Measurements from ENCODE around the gene NACAD.

Gene NACAD

DNA sequence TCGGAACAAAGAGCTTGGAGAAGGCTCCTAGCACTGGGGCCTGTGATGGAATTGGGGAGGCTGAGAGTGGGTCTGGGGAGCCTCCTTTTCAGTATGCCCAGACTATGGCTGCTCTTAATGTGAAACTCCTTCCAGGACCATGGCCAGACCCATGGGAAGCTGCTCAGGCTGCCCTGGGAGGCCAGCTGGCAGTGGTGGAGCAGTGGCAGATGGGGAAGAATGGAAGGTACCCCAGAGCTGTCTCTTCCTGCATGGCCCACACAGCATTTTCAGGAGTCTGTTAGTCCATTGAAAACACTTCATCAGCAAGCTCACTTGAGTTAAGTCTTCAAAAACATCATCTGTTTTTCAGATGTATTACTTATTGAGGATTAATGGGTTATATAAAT lies 18.5 kb downstream of the NACAD start:
- no peak for DNase-seq (ENCODE audit: low read depth)
- TF ChIP-seq, protein P1, sequence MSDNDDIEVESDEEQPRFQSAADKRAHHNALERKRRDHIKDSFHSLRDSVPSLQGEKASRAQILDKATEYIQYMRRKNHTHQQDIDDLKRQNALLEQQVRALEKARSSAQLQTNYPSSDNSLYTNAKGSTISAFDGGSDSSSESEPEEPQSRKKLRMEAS (IDR thresholded peaks at IDR 0.05; ENCODE audit: low read depth, low read length) = no peak
- TF ChIP-seq POLR2A (IDR thresholded peaks at IDR 0.05; ENCODE audit: extremely low read depth, insufficient read length) (no peak), MYC (IDR thresholded peaks at IDR 0.05; ENCODE audit: low read depth, low read length) (no peak)
- TF ChIP-seq, protein P2, sequence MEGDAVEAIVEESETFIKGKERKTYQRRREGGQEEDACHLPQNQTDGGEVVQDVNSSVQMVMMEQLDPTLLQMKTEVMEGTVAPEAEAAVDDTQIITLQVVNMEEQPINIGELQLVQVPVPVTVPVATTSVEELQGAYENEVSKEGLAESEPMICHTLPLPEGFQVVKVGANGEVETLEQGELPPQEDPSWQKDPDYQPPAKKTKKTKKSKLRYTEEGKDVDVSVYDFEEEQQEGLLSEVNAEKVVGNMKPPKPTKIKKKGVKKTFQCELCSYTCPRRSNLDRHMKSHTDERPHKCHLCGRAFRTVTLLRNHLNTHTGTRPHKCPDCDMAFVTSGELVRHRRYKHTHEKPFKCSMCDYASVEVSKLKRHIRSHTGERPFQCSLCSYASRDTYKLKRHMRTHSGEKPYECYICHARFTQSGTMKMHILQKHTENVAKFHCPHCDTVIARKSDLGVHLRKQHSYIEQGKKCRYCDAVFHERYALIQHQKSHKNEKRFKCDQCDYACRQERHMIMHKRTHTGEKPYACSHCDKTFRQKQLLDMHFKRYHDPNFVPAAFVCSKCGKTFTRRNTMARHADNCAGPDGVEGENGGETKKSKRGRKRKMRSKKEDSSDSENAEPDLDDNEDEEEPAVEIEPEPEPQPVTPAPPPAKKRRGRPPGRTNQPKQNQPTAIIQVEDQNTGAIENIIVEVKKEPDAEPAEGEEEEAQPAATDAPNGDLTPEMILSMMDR (IDR thresholded peaks at IDR 0.05; ENCODE audit: low read depth, low read length) = no peak
- no peak overlapping the region for H3K4me3 ChIP-seq (ENCODE audit: low read depth, low read length)

DNA sequence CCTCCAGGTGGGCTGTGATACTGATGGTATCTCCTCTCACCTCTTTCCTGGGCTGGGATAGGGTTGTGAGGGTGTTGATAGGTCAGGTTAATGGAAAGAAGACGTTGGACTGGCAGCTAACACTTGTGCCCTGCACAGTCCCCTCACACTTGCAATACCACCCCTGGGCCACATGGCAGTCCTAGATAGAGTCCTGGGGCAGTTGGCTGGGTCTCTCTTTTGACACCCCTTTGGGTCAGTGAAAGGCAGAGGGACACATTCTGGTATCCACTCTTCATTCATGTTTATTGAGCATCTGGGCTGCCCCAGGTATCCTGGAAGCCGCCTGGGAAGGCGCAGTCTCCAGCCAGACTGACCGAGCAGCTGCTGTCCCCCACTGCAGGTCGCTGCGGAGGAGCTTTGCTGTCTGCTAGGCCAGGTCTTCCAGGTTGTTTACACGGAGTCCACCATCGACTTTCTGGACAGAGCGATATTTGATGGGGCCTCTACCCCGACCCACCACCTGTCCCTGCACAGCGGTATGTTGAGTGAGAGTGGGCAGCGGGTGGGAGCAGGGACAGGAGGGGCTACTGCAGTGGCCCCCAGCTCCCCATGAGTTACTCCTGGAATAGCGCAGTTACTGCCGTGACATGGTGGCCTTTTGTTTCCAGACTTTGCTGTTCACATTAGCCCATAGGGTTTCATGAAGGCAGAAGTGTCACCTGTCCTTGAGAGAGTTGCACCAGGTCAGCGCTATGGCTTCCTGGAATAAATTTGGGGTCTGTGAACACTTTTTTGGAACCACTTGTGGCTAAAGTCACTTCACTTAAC lies 19.1 kb downstream of the NACAD start:
- DNase-seq (ENCODE audit: low read depth) = no peak
- no peak overlapping the region for H3K4me3 ChIP-seq (ENCODE audit: low read depth, low read length)
- TF ChIP-seq, protein P2 (IDR thresholded peaks at IDR 0.05; ENCODE audit: low read depth, low read length) = no peak
- TF ChIP-seq, protein P1 (IDR thresholded peaks at IDR 0.05; ENCODE audit: low read depth, low read length) = no peak
- TF ChIP-seq MYC (IDR thresholded peaks at IDR 0.05; ENCODE audit: low read depth, low read length) (no peak), POLR2A (IDR thresholded peaks at IDR 0.05; ENCODE audit: extremely low read depth, insufficient read length) (no peak)

DNA sequence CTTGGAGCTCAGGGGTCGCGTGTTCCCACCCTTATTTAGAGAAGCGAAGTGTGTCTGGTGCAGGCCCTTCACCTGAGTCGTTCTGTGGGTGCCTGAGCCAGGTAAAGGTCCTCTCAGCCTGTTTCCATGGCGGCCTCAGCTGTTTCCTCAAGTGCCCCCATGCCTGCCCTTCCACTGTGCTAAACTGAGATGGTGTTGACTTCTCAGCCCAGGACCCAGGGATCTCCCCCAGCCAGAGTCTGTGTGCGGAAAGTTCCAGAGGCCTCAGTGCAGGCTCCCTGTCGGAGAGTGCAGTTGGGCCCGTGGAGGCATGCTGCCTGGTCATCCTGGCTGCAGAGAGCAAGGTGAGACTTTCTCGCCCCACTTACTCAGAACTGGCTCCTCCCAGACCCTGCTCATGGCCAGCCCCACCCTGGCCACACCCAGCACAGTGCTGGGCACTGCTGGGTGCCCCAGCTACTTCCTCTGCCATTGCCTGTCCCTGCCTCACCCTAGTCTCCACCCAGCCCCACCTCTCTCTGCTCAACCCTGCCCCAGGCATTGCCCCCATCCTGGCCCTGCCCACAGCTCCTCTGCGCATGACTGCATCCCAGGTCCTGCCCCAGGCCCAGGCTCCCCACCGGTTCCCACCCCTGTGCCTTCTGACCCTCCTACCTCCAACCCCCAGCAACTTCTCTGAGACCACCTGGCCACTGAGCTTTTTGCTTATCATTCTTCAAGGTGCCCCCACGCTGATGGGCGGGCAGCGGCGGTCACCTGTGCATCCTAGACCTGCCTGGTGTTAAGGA lies 20.3 kb downstream of the NACAD start:
- no peak for DNase-seq (ENCODE audit: low read depth)
- TF ChIP-seq, protein P2 (IDR thresholded peaks at IDR 0.05; ENCODE audit: low read depth, low read length) = no peak
- TF ChIP-seq, protein P1 (IDR thresholded peaks at IDR 0.05; ENCODE audit: low read depth, low read length) = no peak
- TF ChIP-seq MYC (IDR thresholded peaks at IDR 0.05; ENCODE audit: low read depth, low read length) (no peak), POLR2A (IDR thresholded peaks at IDR 0.05; ENCODE audit: extremely low read depth, insufficient read length) (no peak)
- no peak overlapping the region for H3K4me3 ChIP-seq (ENCODE audit: low read depth, low read length)

DNA sequence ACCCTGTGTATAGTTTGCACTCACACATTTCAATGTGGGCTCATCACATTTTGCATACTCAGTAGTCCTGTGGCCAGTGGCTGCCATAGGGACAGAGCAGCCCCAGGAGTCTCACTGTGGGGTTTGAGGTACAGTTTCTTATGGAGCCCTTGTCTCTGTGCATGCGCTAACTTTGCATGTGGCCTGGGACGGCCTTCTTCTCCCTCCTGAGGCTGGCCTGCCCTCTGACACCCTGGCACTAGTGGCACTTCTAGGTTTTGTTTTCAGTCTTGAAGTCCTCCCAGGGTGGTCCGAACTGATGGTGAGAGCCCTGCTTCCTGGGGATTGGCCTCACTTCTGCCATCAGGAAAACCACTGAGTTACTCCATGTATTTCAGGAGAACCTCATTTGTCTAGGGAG lies 21.2 kb downstream of the NACAD start:
- DNase-seq (ENCODE audit: low read depth) = no peak
- TF ChIP-seq, protein P1 (IDR thresholded peaks at IDR 0.05; ENCODE audit: low read depth, low read length) = no peak
- TF ChIP-seq POLR2A (IDR thresholded peaks at IDR 0.05; ENCODE audit: extremely low read depth, insufficient read length) (no peak), MYC (IDR thresholded peaks at IDR 0.05; ENCODE audit: low read depth, low read length) (no peak)
- TF ChIP-seq, protein P2 (IDR thresholded peaks at IDR 0.05; ENCODE audit: low read depth, low read length) = no peak
- no peak overlapping the region for H3K4me3 ChIP-seq (ENCODE audit: low read depth, low read length)

DNA sequence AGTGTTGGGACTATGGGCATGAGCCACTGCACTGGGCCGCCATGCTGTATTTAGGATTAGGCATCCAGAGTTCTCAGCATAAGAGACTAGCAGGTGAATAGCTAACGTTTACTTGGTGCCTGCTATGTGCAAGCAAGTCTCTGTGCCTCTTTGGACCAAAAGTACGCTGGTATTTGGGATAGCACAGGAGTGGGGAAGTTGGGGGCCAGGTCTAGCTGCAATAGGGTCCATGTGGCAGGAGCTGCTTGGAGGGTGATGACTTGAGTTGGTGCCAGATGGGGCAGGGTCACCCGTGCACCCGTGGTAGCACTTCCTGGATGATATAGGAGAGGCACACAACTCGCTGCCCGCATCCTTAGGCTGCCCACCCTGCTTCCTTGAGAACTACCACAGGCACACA lies 22.4 kb downstream of the NACAD start:
- TF ChIP-seq, protein P2 (IDR thresholded peaks at IDR 0.05; ENCODE audit: low read depth, low read length) = no peak
- TF ChIP-seq POLR2A (IDR thresholded peaks at IDR 0.05; ENCODE audit: extremely low read depth, insufficient read length) = no peak
- TF ChIP-seq, protein P1 (IDR thresholded peaks at IDR 0.05; ENCODE audit: low read depth, low read length) = no peak
- TF ChIP-seq MYC (IDR thresholded peaks at IDR 0.05; ENCODE audit: low read depth, low read length) = no peak
- no peak overlapping the region for H3K4me3 ChIP-seq (ENCODE audit: low read depth, low read length)
- DNase-seq (ENCODE audit: low read depth) = no peak

Data from NB4 (cell line).